ENCODE results near the gene HERC2. TPM values are rescaled to one million over a fixed set of nuclear protein-coding genes. Genes with fewer than 3 reads are reported as not detected.

HERC2 gene
- total RNA-seq, 2 experiments from 2014 or later: 36.0 to 36.5 TPM

DNA sequence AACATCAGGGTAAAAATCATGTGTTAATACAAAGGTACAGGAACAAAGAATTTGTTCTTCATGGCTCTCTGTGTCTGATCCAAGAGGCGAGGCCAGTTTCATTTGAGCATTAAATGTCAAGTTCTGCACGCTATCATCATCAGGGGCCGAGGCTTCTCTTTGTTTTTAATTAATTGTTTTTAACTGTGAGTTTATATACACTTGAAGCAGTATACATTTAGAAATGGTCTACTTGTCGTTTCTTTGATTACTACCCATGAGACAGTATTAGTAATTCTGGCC is 201.7 kb downstream of the HERC2 start:
- Histone ChIP-seq H3K36me3 (ENCODE audit: insufficient read depth, low read length) (peaks cover 79% of the 10 kb centered on the region), H3K4me3 (ENCODE audit: low read length) (no peak overlapping the region), H3K4me1 (ENCODE audit: insufficient read depth, low read length) (no peaks in the 10 kb centered on the region), H3K27me3 (ENCODE audit: control insufficient read depth in 1 of 2, insufficient read depth in 2 of 2, low read length in 2 of 2) (no peaks in the 10 kb centered on the region), H3K27ac (ENCODE audit: low read depth in 1 of 2, low read length in 2 of 2) (no peak overlapping the region), H3K9me3 (ENCODE audit: control insufficient read depth in 1 of 2, insufficient read depth in 1 of 2, low read length in 2 of 2) (no peaks in the 10 kb centered on the region)
- H3K9me3 Mint-ChIP-seq: no peaks in the 10 kb centered on the region
- intact Hi-C loops (cut with DNase I, micrococcal nuclease): no loop called here
- no peak for DNase-seq
- ChIA-PET CTCF (no interaction called here), POLR2A (no interaction called here)
- no peak for ATAC-seq (ENCODE audit: poor library complexity)
- peaks cover 8% of the 10 kb centered on the region for H3K4me1 Mint-ChIP-seq (ENCODE audit: low read depth)
- peaks cover 66% of the 10 kb centered on the region for H3K36me3 Mint-ChIP-seq (ENCODE audit: low read depth)
- H3K27ac Mint-ChIP-seq: no peak overlapping the region
- TF ChIP-seq, protein P1, sequence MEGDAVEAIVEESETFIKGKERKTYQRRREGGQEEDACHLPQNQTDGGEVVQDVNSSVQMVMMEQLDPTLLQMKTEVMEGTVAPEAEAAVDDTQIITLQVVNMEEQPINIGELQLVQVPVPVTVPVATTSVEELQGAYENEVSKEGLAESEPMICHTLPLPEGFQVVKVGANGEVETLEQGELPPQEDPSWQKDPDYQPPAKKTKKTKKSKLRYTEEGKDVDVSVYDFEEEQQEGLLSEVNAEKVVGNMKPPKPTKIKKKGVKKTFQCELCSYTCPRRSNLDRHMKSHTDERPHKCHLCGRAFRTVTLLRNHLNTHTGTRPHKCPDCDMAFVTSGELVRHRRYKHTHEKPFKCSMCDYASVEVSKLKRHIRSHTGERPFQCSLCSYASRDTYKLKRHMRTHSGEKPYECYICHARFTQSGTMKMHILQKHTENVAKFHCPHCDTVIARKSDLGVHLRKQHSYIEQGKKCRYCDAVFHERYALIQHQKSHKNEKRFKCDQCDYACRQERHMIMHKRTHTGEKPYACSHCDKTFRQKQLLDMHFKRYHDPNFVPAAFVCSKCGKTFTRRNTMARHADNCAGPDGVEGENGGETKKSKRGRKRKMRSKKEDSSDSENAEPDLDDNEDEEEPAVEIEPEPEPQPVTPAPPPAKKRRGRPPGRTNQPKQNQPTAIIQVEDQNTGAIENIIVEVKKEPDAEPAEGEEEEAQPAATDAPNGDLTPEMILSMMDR (IDR thresholded peaks at IDR 0.05): no peak
- no peak overlapping the region for H3K4me3 Mint-ChIP-seq
- no peaks in the 10 kb centered on the region for H3K27me3 Mint-ChIP-seq

DNA sequence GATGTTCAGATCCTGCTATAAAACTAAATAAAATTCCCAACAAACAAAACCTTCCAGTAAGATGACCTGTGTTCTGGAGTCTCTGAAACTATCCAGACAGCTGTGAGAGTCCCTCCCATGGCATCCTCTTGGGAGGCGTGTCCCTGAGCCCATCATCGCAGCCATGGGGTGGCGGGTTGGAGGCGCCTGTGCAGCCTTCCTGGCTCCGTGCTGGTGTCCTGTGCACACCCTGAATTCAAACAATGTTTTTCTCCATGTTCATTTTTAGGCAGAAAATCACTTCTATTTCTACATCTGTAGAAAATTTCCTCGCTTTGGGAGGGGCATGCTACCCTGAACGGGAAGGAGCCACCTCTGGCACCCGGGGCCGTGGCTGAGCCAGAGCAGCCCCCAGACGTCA is 203.4 kb downstream of the HERC2 start:
- TF ChIP-seq, protein P1 (IDR thresholded peaks at IDR 0.05): no peak
- ChIA-PET POLR2A (no interaction called here), CTCF (no interaction called here)
- Mint-ChIP-seq H3K36me3 (ENCODE audit: low read depth) (peaks cover 68% of the 10 kb centered on the region), H3K27me3 (no peaks in the 10 kb centered on the region), H3K4me1 (ENCODE audit: low read depth) (peaks cover 6% of the 10 kb centered on the region), H3K9me3 (no peaks in the 10 kb centered on the region), H3K27ac (no peak overlapping the region), H3K4me3 (no peak overlapping the region)
- peaks cover 80% of the 10 kb centered on the region for H3K36me3 ChIP-seq (ENCODE audit: insufficient read depth, low read length)
- DNase-seq (no peak), ATAC-seq (ENCODE audit: poor library complexity) (no peak)
- no peak overlapping the region for H3K27ac ChIP-seq (ENCODE audit: low read depth in 1 of 2, low read length in 2 of 2)
- no peaks in the 10 kb centered on the region for H3K9me3 ChIP-seq (ENCODE audit: control insufficient read depth in 1 of 2, insufficient read depth in 1 of 2, low read length in 2 of 2)
- intact Hi-C loops (cut with DNase I, micrococcal nuclease): no loop called here
- H3K4me3 ChIP-seq (ENCODE audit: low read length): no peak overlapping the region
- H3K27me3 ChIP-seq (ENCODE audit: control insufficient read depth in 1 of 2, insufficient read depth in 2 of 2, low read length in 2 of 2): no peaks in the 10 kb centered on the region
- H3K4me1 ChIP-seq (ENCODE audit: insufficient read depth, low read length): no peaks in the 10 kb centered on the region

GRCh38 chr15:28118083-28118482 is 203.9 kb downstream of the HERC2 start:
- H3K4me3 ChIP-seq (ENCODE audit: low read length): no peak overlapping the region
- no peak for DNase-seq
- H3K9me3 Mint-ChIP-seq: no peaks in the 10 kb centered on the region
- no peaks in the 10 kb centered on the region for H3K4me1 ChIP-seq (ENCODE audit: insufficient read depth, low read length)
- no peak for ATAC-seq (ENCODE audit: poor library complexity)
- no peaks in the 10 kb centered on the region for H3K27me3 ChIP-seq (ENCODE audit: control insufficient read depth in 1 of 2, insufficient read depth in 2 of 2, low read length in 2 of 2)
- TF ChIP-seq, protein P1 (IDR thresholded peaks at IDR 0.05): no peak
- H3K27me3 Mint-ChIP-seq: no peaks in the 10 kb centered on the region
- peaks cover 1% of the 10 kb centered on the region for H3K4me1 Mint-ChIP-seq (ENCODE audit: low read depth)
- no peak overlapping the region for H3K27ac ChIP-seq (ENCODE audit: low read depth in 1 of 2, low read length in 2 of 2)
- intact Hi-C loops (cut with DNase I, micrococcal nuclease): no loop called here
- H3K36me3 ChIP-seq (ENCODE audit: insufficient read depth, low read length): peaks cover 80% of the 10 kb centered on the region
- peaks cover 68% of the 10 kb centered on the region for H3K36me3 Mint-ChIP-seq (ENCODE audit: low read depth)
- H3K4me3 Mint-ChIP-seq: no peak overlapping the region
- CTCF ChIA-PET: no interaction called here
- no peaks in the 10 kb centered on the region for H3K9me3 ChIP-seq (ENCODE audit: control insufficient read depth in 1 of 2, insufficient read depth in 1 of 2, low read length in 2 of 2)
- no peak overlapping the region for H3K27ac Mint-ChIP-seq
- POLR2A ChIA-PET: no interaction called here

All from CD4-positive, alpha-beta T cell (primary cell).